DND-41 (cell line): Measurements from ENCODE around the gene ITPR2.

Source experiments
- ATAC-seq: fragments of 200-7000 bp; cut with Tn5 transposase; 3 replicates; pipeline ENCODE4 v1.9.1; 2021; ENCODE audit warnings: low read depth; ENCODE audit not compliant: insufficient read depth
- DNase-seq: peaks from one replicate; pipeline ENCODE4 v3.0.0-alpha.2; 2020
- H2AFZ ChIP-seq: 2 replicates; pipeline ENCODE4 v1.6.0; 2012; ENCODE audit warnings: low read depth, low read length
- H3K27ac ChIP-seq: 2 replicates; pipeline ENCODE4 v1.5.1; 2012; ENCODE audit warnings: low read length, inconsistent platforms
- H3K27me3 ChIP-seq: fragments of 200-600 bp; sonication (generic); 2 replicates; pipeline ENCODE4 v1.6.0; 2012; ENCODE audit warnings: low read length, mild to moderate bottlenecking, inconsistent platforms; ENCODE audit not compliant: insufficient read depth, poor library complexity
- H3K36me3 ChIP-seq: 2 replicates; pipeline ENCODE4 v1.5.1; 2012; ENCODE audit warnings: low read length, inconsistent platforms; ENCODE audit not compliant: insufficient read depth
- H3K4me1 ChIP-seq: 2 replicates; pipeline ENCODE4 v1.5.1; 2012; ENCODE audit warnings: mild to moderate bottlenecking, low read length; ENCODE audit not compliant: insufficient read depth
- H3K4me2 ChIP-seq: 2 replicates; pipeline ENCODE4 v1.6.0; 2012; ENCODE audit warnings: mild to moderate bottlenecking, moderate library complexity, low read length, inconsistent platforms; ENCODE audit not compliant: insufficient read depth
- H3K4me3 ChIP-seq, 2 experiments: fragments of 200-600 bp in 1 of 2; shearing (Covaris generic) in 1 of 2; 2 replicates each; pipeline ENCODE4 v1.5.1; 2012 to 2016; ENCODE audit warnings: inconsistent platforms in 2 of 2, low read length in 2 of 2, mild to moderate bottlenecking in 2 of 2, low read depth in 1 of 2, moderate library complexity in 1 of 2
- H3K79me2 ChIP-seq: 2 replicates; pipeline ENCODE4 v1.6.0; 2012; ENCODE audit warnings: low read length, inconsistent platforms; ENCODE audit not compliant: insufficient read depth
- H3K9ac ChIP-seq: 2 replicates; pipeline ENCODE4 v1.6.0; 2012; ENCODE audit warnings: low read depth, mild to moderate bottlenecking, inconsistent platforms, low read length, moderate library complexity
- H3K9me3 ChIP-seq: 2 replicates; pipeline ENCODE4 v1.5.1; 2012; ENCODE audit warnings: low read length, moderate library complexity, mild to moderate bottlenecking, inconsistent platforms; ENCODE audit not compliant: insufficient read depth, severe bottlenecking
- H4K20me1 ChIP-seq: 2 replicates; pipeline ENCODE4 v1.6.0; 2012; ENCODE audit warnings: low read length; ENCODE audit not compliant: insufficient read depth
- CTCF ChIP-seq: IDR thresholded peaks from 2 replicates; pipeline ENCODE4 v1.5.1; 2012; ENCODE audit warnings: borderline replicate concordance, low read length, moderate library complexity, mild to moderate bottlenecking; ENCODE audit not compliant: poor library complexity, severe bottlenecking; ENCODE audit errors: extremely low read depth
- EZH2 ChIP-seq: IDR thresholded peaks from 3 replicates; pipeline ENCODE4 v1.6.1; 2012; ENCODE audit warnings: borderline replicate concordance, low read depth, mild to moderate bottlenecking, moderate library complexity, low read length, inconsistent platforms; ENCODE audit not compliant: severe bottlenecking

The ITPR2 gene

GRCh38 chr12:26622601-26623000 is 210.4 kb downstream of the ITPR2 start:
- DNase-seq (no peak), ATAC-seq (no peak)
- no peak overlapping the region for H2AFZ ChIP-seq
- no peak overlapping the region for H3K4me2 ChIP-seq
- H3K9me3 ChIP-seq, result no peaks in the 10 kb centered on the region
- no peaks in the 10 kb centered on the region for H3K4me1 ChIP-seq
- TF ChIP-seq CTCF, result no peak
- TF ChIP-seq EZH2, result no peak
- no peaks in the 10 kb centered on the region for H3K27me3 ChIP-seq
- H4K20me1 ChIP-seq, result no peaks in the 10 kb centered on the region
- H3K27ac ChIP-seq, result no peak overlapping the region
- H3K79me2 ChIP-seq, result no peaks in the 10 kb centered on the region
- no peak overlapping the region for H3K4me3 ChIP-seq
- H3K9ac ChIP-seq, result no peak overlapping the region
- peaks cover 63% of the 10 kb centered on the region for H3K36me3 ChIP-seq

GRCh38 chr12:26621932-26622331 is 211.1 kb downstream of the ITPR2 start:
- Histone ChIP-seq H3K79me2 (no peaks in the 10 kb centered on the region), H3K4me3 (no peak overlapping the region), H3K36me3 (peaks cover 57% of the 10 kb centered on the region), H4K20me1 (no peaks in the 10 kb centered on the region), H3K4me2 (no peak overlapping the region), H3K9me3 (no peaks in the 10 kb centered on the region), H3K27ac (no peak overlapping the region), H3K27me3 (no peaks in the 10 kb centered on the region), H3K4me1 (no peaks in the 10 kb centered on the region), H3K9ac (no peak overlapping the region), H2AFZ (no peak overlapping the region)
- no peak for TF ChIP-seq CTCF
- no peak for TF ChIP-seq EZH2
- ATAC-seq (no peak), DNase-seq (no peak)

GRCh38 chr12:26620907-26621306 is 212.1 kb downstream of the ITPR2 start:
- no peaks in the 10 kb centered on the region for H3K4me1 ChIP-seq
- H3K4me2 ChIP-seq, result no peak overlapping the region
- no peak overlapping the region for H2AFZ ChIP-seq
- no peak overlapping the region for H3K9ac ChIP-seq
- H3K4me3 ChIP-seq, result no peak overlapping the region
- ATAC-seq (no peak), DNase-seq (no peak)
- H3K79me2 ChIP-seq, result no peaks in the 10 kb centered on the region
- TF ChIP-seq CTCF, result no peak
- TF ChIP-seq EZH2, result no peak
- no peaks in the 10 kb centered on the region for H3K9me3 ChIP-seq
- H3K27me3 ChIP-seq, result no peaks in the 10 kb centered on the region
- H3K36me3 ChIP-seq, result peaks cover 51% of the 10 kb centered on the region
- H4K20me1 ChIP-seq, result no peaks in the 10 kb centered on the region
- no peak overlapping the region for H3K27ac ChIP-seq

GRCh38 chr12:26617513-26617912 is 215.5 kb downstream of the ITPR2 start:
- Histone ChIP-seq H3K9ac (no peak overlapping the region), H4K20me1 (no peaks in the 10 kb centered on the region), H3K4me3 (no peak overlapping the region), H3K36me3 (peaks cover 38% of the 10 kb centered on the region), H3K27me3 (no peaks in the 10 kb centered on the region), H3K4me1 (no peaks in the 10 kb centered on the region), H3K27ac (no peak overlapping the region), H3K79me2 (no peaks in the 10 kb centered on the region), H2AFZ (no peak overlapping the region), H3K4me2 (no peak overlapping the region), H3K9me3 (no peaks in the 10 kb centered on the region)
- TF ChIP-seq CTCF (no peak), EZH2 (no peak)
- ATAC-seq, result no peak
- no peak for DNase-seq
